Vagina (tissue), 2 donors: ENCODE data around the gene EPB42.

Source experiments
- CTCF ChIP-seq, 3 experiments: fragments of 450-650 bp in 2 of 3; fragments of 200-600 bp in 1 of 3; sonication (generic) in 1 of 3; IDR thresholded peaks; one replicate each; pipeline ENCODE4 v1.5.1; 2017 to 2019; ENCODE audit warnings: antibody characterized with exemption in 3 of 3, mild to moderate bottlenecking in 2 of 3, moderate library complexity in 2 of 3
- POLR2A ChIP-seq, 2 donors: fragments of 450-650 bp; IDR thresholded peaks; one replicate each; pipeline ENCODE4 v1.6.1; 2017; ENCODE audit warnings: antibody characterized with exemption in 2 of 2, mild to moderate bottlenecking in 2 of 2, moderate library complexity in 2 of 2

DNA sequence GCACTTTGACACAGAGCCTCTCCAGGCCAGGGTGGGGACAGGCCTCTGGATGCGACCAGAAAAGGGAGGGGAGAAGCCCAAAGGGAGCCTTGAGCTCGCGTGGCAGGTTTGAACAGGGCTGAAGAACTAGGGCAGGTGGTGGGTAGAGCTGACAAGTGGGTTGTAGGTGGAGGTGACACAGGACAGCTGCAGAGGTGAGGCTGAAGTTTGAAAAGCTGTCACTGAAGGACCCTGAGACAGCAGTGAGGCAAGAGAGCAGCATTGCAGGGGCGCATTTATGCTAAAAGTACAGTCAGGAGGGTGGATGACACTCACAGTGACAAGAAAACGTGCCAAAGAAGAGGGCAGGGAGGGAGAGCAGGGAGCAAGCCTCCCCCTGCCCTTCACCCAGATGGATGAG is 21.8 kb upstream of the EPB42 start:
- TF ChIP-seq CTCF (IDR thresholded peaks at IDR 0.05) (no peak), POLR2A (IDR thresholded peaks at IDR 0.05) (no peak)
